Heart right ventricle (tissue), 16 donors: Measurements from ENCODE around the gene UNC93A. TPM values are rescaled to one million over a fixed set of nuclear protein-coding genes. Genes with fewer than 3 reads are reported as not detected.
"Not testable (repeated sequence)": the region's sequence is repeated elsewhere in the genome, so short reads cannot be mapped to it uniquely, and the experiment has no call there.

ENCODE experiments used
- ATAC-seq, 8 donors: fragments of 200-7000 bp; cut with Tn5 transposase; one replicate each; pipeline ENCODE4 v1.9.1; 2020; ENCODE audit warnings: mild to moderate bottlenecking in 8 of 8, moderate library complexity in 8 of 8, moderate number of reproducible peaks in 1 of 8
- DNase-seq, 2 donors: peaks; one replicate each; pipeline ENCODE4 v3.0.0-alpha.2; 2020
- H3K27ac ChIP-seq, 10 donors: fragments of 200-600 bp; sonication (generic) in 2 of 10; one replicate each; pipeline versions ENCODE4 v1.5.0 to v1.8.0; 2020 to 2022; ENCODE audit warnings: mild to moderate bottlenecking in 3 of 10
- H3K27me3 ChIP-seq, 7 donors: fragments of 200-600 bp; one replicate each; pipeline ENCODE4 v1.8.0; 2021 to 2022; ENCODE audit warnings: mild to moderate bottlenecking in 2 of 7
- H3K36me3 ChIP-seq, 9 donors: fragments of 200-600 bp; sonication (generic) in 1 of 9; one replicate each; pipeline versions ENCODE4 v1.5.0 to v1.8.0; 2020 to 2022; ENCODE audit warnings: mild to moderate bottlenecking in 2 of 9
- H3K4me1 ChIP-seq, 9 donors: fragments of 200-600 bp; sonication (generic) in 1 of 9; one replicate each; pipeline versions ENCODE4 v1.5.0 to v1.8.0; 2020 to 2022; ENCODE audit warnings: mild to moderate bottlenecking in 4 of 9
- H3K4me3 ChIP-seq, 10 donors: fragments of 200-600 bp; sonication (generic) in 2 of 10; one replicate each; pipeline versions ENCODE4 v1.5.0 to v1.8.0; 2020 to 2022; ENCODE audit warnings: mild to moderate bottlenecking in 7 of 10, moderate library complexity in 2 of 10
- H3K9me3 ChIP-seq, 11 donors: fragments of 200-600 bp in 10 of 11; sonication (generic) in 2 of 11; one replicate each; pipeline versions ENCODE4 v1.5.0 to v1.8.0; 2013 to 2022; ENCODE audit warnings: mild to moderate bottlenecking in 2 of 11, control low read depth in 1 of 11, moderate library complexity in 1 of 11
- WGBS, 2 donors: extraction: QIAGEN DNeasy Blood & Tissue Kit; methylation state at CpG; one replicate each; pipeline ENCODE4 v1.1.7; 2013; ENCODE audit warnings: inconsistent platforms in 1 of 2; 5-methylcytosine and 5-hydroxymethylcytosine counted together
- intact Hi-C, 10 donors: fragments of 100-400 bp; cut with DNase I; formaldehyde crosslinking; loops; one replicate each; pipeline versions ENCODE4 v1.11.1 to v1.14.2; 2022
- polyA plus RNA-seq, 2 donors: library from polyadenylated mRNA; stranded (reverse); fragments of 200-250 nt; gene quantifications; one replicate each; pipeline ENCODE4 v1.2.3, GENCODE V29; 2013
- total RNA-seq, 10 donors: library from RNA; stranded (reverse); fragmentation: NEBNext Ultra II Directional in 3 of 10; extraction: Animal tissue kit (Norgen Biotek cat#: 25700) in 3 of 10; gene quantifications; one replicate each; pipeline versions ENCODE4 v1.2.1 to v1.2.4, GENCODE V29; 2021 to 2023
- TF ChIP-seq, protein P1 (sequence below), 9 donors: fragments of 200-600 bp; sonication (generic) in 2 of 9; IDR thresholded peaks; one replicate each; pipeline versions ENCODE4 v1.5.0 to v1.8.0; 2021 to 2022; ENCODE audit warnings: antibody characterized with exemption in 9 of 9, mild to moderate bottlenecking in 5 of 9, moderate library complexity in 1 of 9
- donor health status: Arrhythmogenic right ventricular cardiomyopathy.
- donor health status: ischemic (EF 13 %, LVEDD 7.1; RV severe dilation, severe dysfunction).
- donor health status: healthy with polysubstance abuse.
- donor health status: DM: no; HTN: yes; CAD: no.
- donor health status: DM: no; HTN: no; CAD: no.
- donor health status: ischemic (EF 25% LVEDD 6.9; RV normal size, moderate dysfunction).
- donor health status: ischemic (EF 25% LVEDD 5.7; RV mildly dilated, moderate dysfunction).
- donor health status: healthy.
- donor health status: DM: yes; HTN: yes; CAD: no.
- donor health status: Ischemic cardiomyopathy.
- donor health status: ischemic (EF 35%, LVEDD 5.7; RV mildly dilated, moderate dysfunction).
- donor health status: nonischemic (EF 11% LVEDD 7.7; RV severe dilation, severe dysfunction).
- donor health status: DM: yes; HTN: yes; CAD: no.
- donor health status: PGD.
- donor health status: ischemic (EF 29% LVEDD 5.4; RV normal size, mild dysfunction).
- donor health status: nonischemic (EF 23%, LVEDD 6.1; RV moderate dilation, normal function).

The UNC93A gene
- total and polyA plus RNA-seq, 12 donors = not detected

DNA sequence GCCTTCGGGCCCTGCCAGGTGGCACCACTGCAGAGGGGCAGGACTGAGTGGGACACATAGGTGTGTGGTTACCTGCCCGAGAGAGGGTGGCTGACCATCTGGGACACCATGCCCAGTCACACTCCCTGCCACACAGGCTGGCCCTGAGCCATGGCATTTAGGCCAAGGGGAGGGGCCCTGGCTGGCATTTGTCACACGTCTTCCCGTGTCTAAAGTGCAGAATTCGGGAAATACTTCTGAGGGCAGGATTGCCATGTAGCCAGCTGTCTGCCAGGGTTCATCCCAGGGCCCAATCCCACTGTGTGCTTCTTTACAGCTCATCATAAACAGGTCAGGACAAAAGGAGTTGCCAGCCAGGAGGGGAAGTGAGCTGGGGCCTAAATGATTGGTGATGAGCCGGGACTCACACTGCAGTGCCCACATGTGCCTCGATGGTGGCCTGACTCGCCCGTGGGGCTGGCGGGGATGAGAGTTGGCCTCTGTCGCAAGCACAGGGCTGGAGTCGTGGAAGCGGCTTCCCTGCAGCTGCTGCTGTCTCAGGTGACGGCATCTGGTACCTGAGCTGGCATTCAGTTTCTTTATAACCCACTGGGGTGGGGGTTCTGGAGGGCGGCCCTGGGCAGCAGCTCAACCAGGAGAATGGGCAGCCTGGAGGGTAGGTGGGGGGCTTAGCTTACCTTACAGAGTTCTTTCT is 5.9 kb upstream of the UNC93A start:
- DNase-seq (no peak), ATAC-seq (peak in 1 of 8 donors; percentile 48)
- Histone ChIP-seq H3K9me3 (no peaks in the 10 kb centered on the region), H3K4me1 (no peaks in the 10 kb centered on the region), H3K27ac (no peak overlapping the region), H3K27me3 (peaks cover 0 to 15% (median 3%) of the 10 kb centered on the region in 7 donors), H3K4me3 (no peak overlapping the region), H3K36me3 (no peaks in the 10 kb centered on the region)
- WGBS, 2 donors = 87 to 88% methylated on average over 15 of the region's 15 CpGs
- intact Hi-C loops = loop anchor here in 4 of 10 donors (5.0 to 10.0 kb wide), 2 partner anchors 60 to 68 kb away; no protein-coding TSS in a partner anchor
- TF ChIP-seq, protein P1, sequence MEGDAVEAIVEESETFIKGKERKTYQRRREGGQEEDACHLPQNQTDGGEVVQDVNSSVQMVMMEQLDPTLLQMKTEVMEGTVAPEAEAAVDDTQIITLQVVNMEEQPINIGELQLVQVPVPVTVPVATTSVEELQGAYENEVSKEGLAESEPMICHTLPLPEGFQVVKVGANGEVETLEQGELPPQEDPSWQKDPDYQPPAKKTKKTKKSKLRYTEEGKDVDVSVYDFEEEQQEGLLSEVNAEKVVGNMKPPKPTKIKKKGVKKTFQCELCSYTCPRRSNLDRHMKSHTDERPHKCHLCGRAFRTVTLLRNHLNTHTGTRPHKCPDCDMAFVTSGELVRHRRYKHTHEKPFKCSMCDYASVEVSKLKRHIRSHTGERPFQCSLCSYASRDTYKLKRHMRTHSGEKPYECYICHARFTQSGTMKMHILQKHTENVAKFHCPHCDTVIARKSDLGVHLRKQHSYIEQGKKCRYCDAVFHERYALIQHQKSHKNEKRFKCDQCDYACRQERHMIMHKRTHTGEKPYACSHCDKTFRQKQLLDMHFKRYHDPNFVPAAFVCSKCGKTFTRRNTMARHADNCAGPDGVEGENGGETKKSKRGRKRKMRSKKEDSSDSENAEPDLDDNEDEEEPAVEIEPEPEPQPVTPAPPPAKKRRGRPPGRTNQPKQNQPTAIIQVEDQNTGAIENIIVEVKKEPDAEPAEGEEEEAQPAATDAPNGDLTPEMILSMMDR (IDR thresholded peaks at IDR 0.05) = no peak

DNA sequence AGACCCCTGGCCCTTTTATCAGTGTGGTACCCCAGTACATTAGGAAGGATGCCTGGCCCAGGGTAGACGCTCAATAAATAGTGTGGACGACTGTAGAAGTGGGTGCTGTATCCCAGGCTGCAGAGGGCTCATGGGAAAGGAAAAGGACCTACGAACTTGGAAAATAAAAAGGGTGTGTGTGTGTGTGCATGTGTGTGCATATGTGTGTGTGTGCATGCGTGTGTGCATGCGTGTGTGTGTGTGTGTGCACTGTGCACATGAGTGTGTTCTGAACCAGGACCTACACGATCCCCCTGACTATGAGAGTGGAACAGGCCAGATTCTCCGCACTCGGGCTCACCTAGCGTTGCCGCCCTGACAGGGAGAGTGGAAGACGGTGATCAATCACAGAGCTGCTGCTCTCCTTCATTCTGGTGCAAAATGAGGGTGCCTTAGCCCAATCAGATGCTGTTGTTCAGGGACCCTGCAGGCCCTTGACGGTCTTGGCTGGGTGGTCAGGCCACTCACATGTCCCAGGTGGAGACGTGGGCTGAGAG is 3.5 kb upstream of the UNC93A start:
- intact Hi-C loops = loop anchor here in 4 of 10 donors (5.0 to 10.0 kb wide), 2 partner anchors 63 to 70 kb away; no protein-coding TSS in a partner anchor

DNA sequence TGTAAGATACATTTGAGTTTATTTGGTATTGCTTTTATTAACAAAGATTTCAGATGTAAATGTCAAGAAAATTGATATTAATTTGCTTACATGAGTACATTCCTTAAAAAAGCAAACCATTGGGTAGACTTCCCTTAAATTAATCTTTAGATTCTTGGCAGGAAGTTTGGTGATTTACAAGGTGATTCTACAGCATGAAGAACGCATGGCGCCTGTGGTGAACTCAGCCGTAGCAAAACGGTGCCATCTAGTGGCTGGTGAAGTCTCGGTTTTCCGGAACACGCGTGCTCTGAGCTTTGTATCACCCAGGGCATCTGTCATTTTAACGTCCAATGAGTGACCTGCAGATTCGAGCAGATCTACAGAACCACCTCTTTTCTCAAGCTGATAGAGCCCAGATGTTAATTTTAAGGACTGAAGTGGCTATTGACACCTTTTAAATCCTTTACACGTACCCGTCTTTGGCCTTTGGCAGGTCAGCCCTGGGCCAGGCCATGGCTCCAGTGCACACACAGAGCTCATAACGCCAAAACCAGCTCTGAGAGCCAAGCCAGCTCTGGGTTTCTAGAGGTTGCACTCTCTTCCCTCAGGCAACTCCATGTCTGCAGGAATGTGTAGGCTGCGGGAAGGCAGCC is 2.4 kb upstream of the UNC93A start:
- TF ChIP-seq, protein P1 (IDR thresholded peaks at IDR 0.05) = peak; percentile 49 to 74 (median 66)
- ATAC-seq = peak; percentile 47 to 87 (median 72)
- not testable (repeated sequence) for H3K27ac ChIP-seq, H3K36me3 ChIP-seq, H3K4me1 ChIP-seq, H3K4me3 ChIP-seq, DNase-seq, H3K9me3 ChIP-seq
- H3K27me3 ChIP-seq = peaks cover 0 to 11% (median 3%) of the 10 kb centered on the region in 7 donors
- 16% methylated on average over 13 of the region's 14 CpGs for WGBS, 2 donors
- intact Hi-C loops = loop anchor here in 4 of 10 donors (5.0 to 10.0 kb wide), 2 partner anchors 64 to 71 kb away; no protein-coding TSS in a partner anchor

More for the DNA sequence above, 3.5 kb upstream of the UNC93A start:
- H3K9me3 ChIP-seq = no peaks in the 10 kb centered on the region
- WGBS, 2 donors = 89 to 94% methylated on average over 13 of the region's 13 CpGs
- no peak overlapping the region for H3K27ac ChIP-seq
- H3K4me3 ChIP-seq = no peak overlapping the region
- DNase-seq (no peak), ATAC-seq (no peak)
- H3K36me3 ChIP-seq = no peaks in the 10 kb centered on the region
- H3K4me1 ChIP-seq = peaks cover 0 to 7% (median 0%) of the 10 kb centered on the region in 9 donors
- TF ChIP-seq, protein P1 (IDR thresholded peaks at IDR 0.05) = no peak
- peaks cover 0 to 11% (median 3%) of the 10 kb centered on the region in 7 donors for H3K27me3 ChIP-seq

DNA sequence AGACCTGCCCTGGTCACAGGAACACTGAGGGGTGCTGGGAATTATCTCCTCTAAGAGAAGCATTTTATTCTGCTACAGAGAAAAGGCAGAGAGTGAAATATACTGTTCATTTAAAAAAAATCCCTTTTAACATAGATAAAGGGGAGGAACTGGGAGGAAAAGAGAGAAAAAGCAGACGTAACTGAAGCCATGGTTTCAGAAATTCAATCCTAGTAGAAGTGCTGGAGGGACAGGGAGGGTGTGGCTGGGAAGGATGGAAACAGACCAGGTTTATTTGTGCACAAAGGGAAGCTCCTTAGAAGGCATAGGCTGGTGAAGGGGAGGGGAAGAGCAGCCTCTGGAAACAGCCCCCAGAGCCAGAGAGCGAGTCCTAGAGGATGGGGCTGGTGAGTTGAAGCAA is 1.8 kb upstream of the UNC93A start:
- DNase-seq, ATAC-seq: not testable (repeated sequence)

More for the DNA sequence above, 1.8 kb upstream of the UNC93A start:
- not testable (repeated sequence) for H3K4me3 ChIP-seq, H3K4me1 ChIP-seq, H3K9me3 ChIP-seq, H3K36me3 ChIP-seq, H3K27ac ChIP-seq
- peaks cover 0 to 11% (median 3%) of the 10 kb centered on the region in 7 donors for H3K27me3 ChIP-seq
- intact Hi-C loops = loop anchor here in 4 of 10 donors (5.0 to 10.0 kb wide), 2 partner anchors 64 to 72 kb away; no protein-coding TSS in a partner anchor
- WGBS, 2 donors = 71 to 90% methylated on average over 1 of the region's 2 CpGs
